ENCODE measurements around the gene MOB3A. TPM values are rescaled to one million over a fixed set of nuclear protein-coding genes. Genes with fewer than 3 reads are reported as not detected.
"Not testable (repeated sequence)": the region's sequence is repeated elsewhere in the genome, so short reads cannot be mapped to it uniquely, and the experiment has no call there.

Gene MOB3A
- polyA plus RNA-seq (ENCODE audit: insufficient read length), result 22.8 TPM
- long read RNA-seq, donor 1, transcript MOB3A-201 (5 exons, 3,391 nt), result major isoform, 5 of 7 reads
- long read RNA-seq, donor 1, partial matches to known transcripts, result 0 of 7 reads
- long read RNA-seq, donor 1, other reads (novel, unspliced or antisense), result 0 of 7 reads
- long read RNA-seq, donor 2, transcript MOB3A-201 (5 exons, 3,391 nt), result major isoform, 6 of 7 reads
- long read RNA-seq, donor 2, partial matches to known transcripts, result 0 of 7 reads
- long read RNA-seq, donor 2, other reads (novel, unspliced or antisense), result 0 of 7 reads
- long read RNA-seq, donor 3, transcript MOB3A-201 (5 exons, 3,391 nt), result major isoform, 6 of 7 reads
- long read RNA-seq, donor 3, partial matches to known transcripts, result 0 of 7 reads
- long read RNA-seq, donor 3, other reads (novel, unspliced or antisense), result 0 of 7 reads
- long read RNA-seq, donor 4, result 0 reads
- long read RNA-seq, donor 5, transcript MOB3A-201 (5 exons, 3,391 nt), result major isoform, 9 of 10 reads
- long read RNA-seq, donor 5, partial matches to known transcripts, result 0 of 10 reads
- long read RNA-seq, donor 5, other reads (novel, unspliced or antisense), result 0 of 10 reads
- long read RNA-seq, donor 6, partial matches to known transcripts, result 0 of 7 reads
- long read RNA-seq, donor 6, other reads (novel, unspliced or antisense), result 0 of 7 reads
- long read RNA-seq, donor 7, transcript MOB3A-201 (5 exons, 3,391 nt), result major isoform, 11 of 11 reads
- long read RNA-seq, donor 7, partial matches to known transcripts, result 0 of 11 reads
- long read RNA-seq, donor 7, other reads (novel, unspliced or antisense), result 0 of 11 reads
- long read RNA-seq, donor 8, partial matches to known transcripts, result 0 of 4 reads
- long read RNA-seq, donor 8, other reads (novel, unspliced or antisense), result 0 of 4 reads

DNA sequence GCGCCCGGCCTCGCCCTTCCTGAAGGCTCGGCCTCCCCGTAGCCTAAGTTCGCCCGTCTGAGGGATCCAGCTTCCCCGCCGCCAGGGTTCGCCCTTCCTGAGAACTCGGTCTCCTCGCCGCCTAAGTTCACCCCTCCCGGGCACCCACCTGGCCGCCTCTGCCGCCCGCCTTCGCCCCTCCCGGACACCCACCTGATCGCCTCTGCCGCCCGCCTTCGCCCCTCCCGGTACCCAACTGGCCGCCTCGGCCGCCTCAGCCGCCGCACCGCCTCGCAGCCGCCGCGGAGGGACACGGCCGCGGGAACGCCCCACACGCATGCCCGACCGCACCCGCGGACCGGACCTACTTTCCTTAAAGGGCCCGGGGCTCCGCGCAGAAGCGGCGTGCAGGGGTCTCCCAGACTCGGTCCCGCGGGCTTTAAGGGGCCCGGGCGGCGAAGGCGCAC lies at the start of gene MOB3A:
MOB3A (minus strand) TSS at position 293 of the 446 bp plus-strand sequence. CDS start 17,766 bp downstream, outside the sequence.
- no peak for DNase-seq

DNA sequence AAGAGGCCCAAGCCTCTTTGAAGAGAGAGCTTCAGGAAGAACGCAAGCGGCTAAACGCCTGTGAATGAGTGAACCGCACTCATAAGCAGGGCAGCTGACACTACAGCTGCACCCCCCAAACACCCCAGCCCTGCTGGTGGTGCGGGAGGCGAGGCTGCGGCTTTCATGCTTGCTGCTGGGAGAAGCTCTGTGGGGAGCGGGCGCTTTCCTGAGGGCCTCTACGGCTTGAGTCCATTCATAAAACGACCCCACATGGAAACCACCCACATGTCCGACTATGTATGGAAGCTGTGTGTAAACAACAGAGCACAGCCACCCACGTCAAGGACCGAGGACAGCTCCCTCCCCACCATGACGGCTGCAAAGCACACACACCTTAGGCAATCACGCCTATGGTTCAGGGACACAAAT lies 49.7 kb upstream of the MOB3A start:
- DNase-seq, result no peak

DNA sequence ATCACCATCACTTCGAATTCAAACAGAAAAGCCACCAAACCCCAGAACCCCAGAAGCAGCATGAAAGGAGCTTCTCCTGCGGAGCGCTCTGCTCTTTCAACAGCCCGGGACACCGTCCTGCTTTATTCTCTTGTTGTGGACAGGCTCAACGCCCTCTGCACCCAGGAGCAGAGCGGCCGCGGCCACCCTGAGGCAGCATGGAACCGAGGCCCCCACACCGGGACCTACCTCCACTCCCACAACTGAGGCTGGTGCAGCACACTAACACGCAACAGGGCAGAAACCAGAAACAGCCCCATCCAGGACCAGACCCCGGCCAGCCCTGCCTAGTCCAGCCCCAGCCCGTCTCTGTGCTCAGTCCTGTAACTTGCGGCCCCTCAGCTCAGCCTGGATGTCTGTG lies 48.1 kb upstream of the MOB3A start:
- DNase-seq, result no peak

DNA sequence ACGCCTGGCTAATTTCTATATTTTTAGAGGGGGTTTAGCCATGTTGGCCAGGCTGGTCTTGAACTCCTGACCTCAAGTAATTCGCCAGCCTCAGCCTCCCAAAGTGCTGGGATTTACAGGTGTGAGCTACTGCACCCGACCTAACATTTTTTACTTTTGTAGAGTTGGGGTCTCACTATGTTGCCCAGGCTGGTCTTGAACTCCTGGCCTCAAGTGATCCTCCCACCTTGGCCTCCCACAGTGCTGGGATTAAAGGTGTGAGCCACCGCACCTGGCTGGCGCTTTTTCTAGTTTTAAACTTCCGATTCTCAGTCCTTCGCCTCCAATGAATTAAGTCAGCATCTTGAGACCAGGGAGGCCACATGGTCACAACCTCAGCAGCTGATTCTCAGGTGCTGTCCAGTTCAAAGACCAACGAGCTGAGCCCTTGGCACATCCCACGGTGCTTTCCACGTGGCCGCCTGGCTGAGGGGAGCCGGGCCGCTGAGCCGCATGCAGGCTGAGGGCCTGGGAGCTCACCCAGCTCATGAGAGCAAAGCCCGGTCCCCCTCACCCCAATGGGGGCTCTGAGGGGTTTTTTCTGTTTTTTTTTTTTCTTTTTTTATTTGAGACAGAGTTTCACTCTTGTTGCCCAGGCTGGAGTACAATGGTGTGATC lies 46.2 kb upstream of the MOB3A start:
- no peak for DNase-seq

DNA sequence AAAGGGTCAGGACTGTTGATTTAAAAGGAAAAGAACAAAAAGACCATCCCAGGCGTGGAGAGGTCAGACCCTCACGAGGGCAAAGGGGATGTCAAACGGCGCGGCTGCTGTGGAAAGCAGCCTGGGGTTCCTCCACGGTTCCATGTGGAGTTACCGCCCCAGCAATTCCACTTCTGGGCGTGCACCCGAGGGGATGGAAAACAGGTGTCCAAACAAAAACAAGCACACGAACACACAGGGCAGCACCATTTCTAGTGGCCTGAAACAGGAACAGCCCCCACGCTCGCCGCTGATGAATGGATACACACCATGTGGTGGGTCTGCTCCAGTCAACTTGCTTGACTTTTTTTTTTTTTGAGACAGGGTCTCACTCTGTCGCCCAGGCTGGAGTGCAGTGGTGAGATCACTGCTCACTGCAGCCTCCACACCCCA lies 44.0 kb upstream of the MOB3A start:
- no peak for DNase-seq

DNA sequence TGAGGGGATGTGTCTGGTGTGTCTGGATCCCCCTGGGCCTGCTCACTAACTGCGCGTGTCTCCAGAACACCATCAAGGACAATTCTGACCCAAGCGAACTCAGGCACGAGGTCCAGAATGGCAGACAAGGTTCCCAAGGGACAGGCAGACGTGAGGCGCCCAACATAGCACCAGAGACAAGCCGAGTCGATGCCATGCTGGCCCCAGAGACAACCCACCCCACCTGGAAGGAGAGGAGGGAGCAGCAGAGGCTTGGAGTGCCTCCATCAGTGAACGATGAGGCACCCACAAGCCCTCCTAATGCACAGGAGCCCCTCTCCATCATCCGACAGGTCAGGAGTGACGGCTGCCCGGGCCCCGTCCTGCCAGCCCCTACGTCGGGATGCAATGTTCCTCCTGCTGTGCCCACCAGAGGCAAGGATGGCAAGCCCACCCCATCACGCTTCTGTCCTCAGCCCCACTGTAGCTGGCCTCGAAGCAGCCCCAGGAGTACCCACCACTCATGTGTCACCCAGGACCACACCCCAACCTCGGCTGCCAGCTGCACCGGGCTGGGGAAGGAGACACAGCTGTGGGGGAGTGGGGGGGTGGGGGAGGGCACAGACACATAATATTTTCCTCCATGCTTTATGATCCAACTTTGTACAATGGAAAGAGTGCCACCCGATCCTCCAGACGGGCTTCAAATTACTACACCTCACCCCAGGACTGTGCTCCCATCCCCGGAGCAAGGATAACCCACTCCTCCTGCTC lies 43.4 kb upstream of the MOB3A start:
- DNase-seq, result no peak

DNA sequence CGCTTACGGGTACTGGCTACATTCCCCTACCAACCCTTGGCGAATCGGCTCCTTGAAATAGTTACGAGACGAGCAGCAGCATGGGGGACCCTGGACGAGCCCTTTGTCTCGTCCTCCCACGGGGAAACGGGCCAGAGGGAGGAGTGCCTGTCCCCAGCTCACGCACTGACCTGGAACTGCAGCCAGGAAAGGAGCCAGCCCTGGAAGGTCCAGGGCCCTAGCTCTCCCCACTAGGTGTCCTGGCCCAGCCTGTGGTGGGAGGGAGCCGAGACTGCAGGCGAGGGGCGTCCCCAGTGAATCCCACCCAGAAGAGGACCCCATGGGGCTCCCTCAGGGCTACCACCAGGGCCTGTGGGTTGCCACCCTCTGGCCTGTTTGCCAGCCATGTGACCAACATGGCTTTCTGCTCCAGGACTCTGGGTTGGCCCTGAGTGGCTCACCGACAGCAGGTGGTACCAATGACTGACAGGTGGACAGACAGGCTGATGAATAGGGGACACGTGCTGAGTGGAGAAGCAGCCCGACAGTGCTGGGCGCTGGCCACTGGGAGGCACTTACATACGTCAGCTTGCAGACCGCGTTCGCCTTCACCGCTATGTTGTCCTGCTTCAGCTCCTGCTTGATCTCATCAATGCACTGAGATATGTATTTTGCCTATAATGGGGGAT lies 42.1 kb upstream of the MOB3A start:
- no peak for DNase-seq

DNA sequence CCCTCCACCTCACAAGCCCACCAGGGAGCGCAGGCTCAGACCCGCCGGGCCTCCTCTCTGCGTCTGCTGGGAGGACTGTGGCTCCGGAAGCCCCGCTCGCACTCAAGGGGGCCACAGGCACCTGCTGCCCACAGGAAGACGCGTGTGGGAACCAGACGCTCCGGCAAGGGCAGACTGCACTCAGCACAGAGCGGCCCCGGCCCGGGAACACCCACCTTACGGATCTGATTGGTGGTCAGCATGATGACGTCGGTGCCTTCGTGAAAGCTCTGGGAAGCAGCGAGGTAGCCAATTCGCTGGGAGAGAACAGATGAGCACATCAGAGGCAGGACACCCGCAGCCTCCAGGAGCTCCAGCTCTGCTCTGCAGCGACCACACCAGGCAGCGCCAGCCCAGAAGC lies 40.7 kb upstream of the MOB3A start:
- DNase-seq, result no peak

DNA sequence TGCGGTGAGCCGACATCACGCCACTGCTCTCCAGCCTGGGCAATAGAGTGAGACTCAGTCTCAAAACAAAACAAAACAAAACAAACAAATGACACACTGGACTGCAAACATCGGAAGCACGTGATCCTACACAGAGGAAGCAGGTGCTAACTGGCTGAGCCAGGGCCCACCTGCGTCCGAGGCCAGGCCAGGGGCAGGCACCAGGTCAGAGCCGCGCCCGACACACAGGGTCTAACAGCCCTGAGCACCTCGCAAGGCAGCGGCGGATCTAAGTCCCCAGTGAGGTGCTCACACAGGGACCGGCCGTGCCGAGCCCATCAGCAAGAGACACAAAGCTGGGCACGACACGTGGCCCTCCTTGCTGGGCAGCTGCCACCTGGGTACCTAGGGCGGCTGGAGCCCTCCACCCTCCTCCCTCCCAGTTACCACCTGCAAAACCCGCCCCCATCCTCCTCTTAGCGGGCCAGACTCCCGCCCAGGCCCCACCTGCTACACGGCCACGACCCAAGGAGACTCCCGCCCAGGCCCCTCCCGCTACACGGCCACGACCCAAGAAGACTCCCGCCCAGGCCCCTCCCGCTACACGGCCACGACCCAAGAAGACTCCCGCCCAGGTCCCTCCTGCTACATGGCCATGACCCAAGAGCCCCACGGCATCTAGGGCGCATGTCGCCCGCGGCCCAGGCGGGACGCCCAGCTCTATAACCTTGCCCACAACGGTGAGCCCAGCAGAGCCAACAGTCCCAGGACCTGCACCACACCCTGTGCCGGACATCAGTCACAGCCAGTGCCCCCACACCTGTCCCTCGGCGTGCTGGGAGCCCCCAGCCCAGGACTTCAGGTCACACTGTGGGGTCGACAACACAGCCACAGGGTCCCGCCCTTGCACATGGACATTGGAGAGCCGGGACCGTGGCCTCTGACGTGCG lies 39.6 kb upstream of the MOB3A start:
- DNase-seq, result no peak

DNA sequence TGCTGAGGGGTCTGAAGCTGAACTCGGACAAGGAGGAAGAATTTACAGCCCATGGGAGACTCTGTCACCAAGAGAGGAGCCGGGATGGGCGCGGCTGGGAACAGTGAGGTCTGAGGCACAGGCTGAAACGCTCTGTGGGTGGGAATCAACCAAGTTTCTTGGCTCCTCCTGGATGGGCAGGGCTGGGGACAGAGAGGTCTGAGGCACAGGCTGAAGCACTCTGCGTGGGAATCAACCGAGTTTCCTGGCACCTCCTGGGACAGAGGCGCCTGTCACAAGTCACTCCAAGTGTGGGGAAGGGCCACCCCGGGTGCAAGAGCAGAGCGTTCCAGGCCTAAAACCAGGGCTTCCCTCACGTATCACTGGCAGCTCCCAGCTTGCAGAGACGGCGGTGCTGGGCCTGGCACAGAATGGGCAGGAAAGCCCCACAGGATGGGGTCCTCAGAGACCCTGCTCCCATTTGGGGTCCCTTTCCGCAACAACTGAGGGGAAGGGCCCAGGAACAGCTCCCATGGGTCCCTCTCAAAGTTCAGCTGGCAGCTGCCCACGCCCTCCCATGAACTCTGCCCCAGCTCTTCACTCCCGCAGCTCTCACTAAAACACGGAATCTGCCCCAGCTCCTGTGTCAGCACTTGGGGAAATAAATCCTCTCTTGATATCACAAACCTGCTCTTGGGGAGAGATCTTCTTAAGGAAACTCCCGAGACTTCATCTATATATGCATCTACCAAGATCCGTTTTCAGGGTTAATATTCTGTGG lies 36.8 kb upstream of the MOB3A start:
- DNase-seq, result no peak

DNA sequence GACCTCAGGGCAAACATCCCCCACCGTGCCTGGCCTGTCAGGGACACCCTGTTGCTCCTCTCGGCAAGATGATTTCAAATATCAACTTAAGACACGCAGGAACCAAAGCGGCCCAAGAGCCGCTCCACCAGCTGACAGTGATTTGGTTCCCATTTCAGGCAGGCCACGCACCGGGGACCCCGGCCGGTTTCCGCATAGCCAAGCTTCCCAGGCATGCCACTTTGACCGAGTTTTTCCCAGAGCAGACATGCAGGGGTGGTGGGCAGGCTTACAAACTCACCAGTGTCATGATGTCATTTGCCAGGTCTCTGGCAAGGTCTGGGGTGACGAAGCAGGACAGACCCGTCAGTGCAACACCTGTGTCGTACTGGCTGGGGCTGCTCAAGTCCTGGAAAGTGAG lies 36.1 kb upstream of the MOB3A start:
- DNase-seq, result no peak

DNA sequence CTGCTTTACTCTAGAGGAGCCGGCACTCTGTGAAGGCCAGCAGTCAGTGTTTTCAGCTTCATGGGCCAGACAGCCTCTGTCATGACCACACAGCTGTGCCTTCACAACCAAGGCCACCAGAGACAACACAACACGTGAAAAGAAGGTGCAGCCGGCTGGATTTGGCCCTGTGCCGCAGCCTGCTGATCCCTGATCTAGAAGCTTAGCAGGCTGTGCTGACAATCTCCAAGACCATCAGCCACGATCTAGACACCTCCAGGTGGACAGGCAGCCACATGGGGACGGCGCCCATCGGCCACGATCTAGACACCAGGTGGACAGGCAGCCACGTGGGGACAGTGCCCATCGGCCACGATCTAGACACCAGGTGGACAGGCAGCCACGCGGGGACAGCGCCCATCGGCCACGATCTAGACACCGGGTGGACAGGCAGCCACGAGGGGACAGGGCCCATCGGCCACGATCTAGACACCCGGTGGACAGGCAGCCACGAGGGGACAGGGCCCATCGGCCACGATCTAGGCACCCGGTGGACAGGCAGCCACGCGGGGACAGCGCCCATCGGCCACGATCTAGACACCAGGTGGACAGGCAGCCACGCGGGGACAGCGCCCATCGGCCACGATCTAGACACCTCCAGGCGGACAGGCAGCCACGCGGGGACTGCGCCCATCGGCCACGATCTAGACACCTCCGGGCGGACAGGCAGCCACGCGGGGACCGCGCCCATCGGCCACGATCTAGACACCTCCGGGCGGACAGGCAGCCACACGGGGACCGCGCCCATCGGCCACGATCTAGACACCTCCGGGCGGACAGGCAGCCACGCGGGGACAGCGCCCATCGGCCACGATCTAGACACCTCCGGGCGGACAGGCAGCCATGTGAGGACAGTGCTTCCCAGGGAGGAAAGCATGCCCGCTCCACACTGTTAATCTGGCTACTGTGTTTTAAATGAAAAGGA lies 35.2 kb upstream of the MOB3A start:
- DNase-seq, result not testable (repeated sequence)

DNA sequence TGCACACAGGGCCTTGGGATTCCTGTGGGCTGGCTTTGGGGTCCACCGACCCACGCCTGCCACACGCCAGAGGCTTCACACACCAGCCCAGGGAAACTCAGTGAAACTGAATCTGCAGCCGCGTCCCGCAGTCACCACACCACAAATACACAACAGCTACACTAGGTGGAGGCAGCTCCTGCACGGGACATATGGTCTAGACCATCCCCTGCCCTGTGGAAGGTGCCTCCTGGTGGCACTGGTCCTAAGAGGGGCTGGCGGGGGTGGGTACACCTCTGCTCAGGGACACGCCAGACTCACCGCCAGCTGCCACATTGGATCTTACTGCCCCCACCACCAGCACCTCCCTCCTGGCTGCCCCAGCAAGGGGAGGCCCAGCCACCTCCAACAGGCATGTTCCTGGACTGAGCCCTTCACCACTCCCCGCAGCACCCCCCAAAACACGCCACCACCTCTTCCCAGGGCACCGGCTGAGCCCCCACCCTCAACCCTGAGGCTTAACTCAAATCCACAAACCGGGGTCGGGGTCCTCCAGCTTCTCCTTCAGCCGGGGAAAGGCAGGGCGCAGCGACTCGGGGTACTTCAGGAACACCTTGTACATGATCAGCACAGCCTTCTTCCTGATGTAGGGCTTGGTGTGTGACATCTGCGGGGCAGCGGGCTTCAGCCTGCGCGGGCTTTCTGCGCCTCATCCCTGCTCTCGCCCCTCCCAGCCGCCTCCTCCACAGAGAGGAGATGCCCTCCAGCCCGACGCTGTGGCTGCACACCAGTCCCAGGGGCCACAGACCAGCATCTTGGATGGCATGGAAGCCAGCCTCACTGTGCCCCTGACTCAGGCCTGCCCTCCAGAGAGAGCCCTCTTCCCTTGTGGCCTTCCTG lies 34.0 kb upstream of the MOB3A start:
- DNase-seq, result no peak

DNA sequence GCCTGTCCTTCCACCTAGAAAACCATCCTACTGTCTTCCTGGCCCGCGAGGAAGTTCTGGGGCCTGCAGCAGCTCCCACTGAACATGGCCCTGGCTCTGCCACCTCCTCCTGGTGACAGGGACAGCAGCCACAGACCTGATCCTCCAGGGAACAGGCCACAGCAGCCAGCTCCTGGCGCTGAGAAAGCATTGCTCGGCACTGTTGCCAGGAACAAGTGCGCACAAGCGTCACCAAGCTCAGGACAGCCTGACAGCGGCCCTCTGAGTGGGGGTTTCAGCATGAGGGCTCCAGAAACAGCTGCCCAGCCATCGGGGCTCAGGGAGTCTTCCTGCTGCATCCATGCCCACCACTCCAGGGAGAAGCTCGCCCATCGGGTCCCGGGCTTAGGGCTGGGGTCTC lies 33.4 kb upstream of the MOB3A start:
- no peak for DNase-seq

DNA sequence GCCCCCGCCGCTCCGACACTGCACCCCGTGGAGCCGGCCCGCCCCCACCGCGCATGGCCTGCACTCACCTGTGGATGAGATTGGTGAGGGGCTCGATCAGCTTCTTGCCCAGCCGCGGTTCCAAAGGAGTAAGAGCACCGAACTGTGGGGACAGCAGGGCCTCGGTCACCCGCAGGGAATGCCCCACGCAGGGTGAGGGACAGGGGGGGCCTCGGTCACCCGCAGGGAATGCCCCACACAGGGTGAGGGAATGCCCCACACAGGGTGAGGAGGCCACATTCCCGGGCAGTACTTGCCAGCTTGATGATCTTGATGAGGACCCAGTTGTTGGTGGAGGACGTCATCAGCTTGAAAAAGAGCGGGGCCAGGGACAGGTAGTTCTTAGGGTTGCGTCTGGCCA lies 32.9 kb upstream of the MOB3A start:
- no peak for DNase-seq

DNA sequence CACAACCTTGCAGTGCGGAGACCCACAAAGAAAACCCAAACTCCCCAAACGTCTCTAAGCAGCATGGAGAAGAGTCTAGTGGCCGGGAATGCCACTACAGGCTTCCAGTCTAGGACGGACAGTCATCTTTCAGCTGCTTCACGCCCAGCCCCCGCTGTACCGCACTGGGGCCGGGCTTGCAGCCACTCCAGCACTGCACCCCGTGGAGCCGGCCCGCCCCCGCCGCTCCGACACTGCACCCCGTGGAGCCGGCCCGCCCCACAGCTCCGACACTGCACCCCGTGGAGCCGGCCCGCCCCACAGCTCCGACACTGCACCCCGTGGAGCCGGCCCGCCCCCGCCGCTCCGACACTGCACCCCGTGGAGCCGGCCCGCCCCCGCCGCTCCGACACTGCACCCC lies 32.1 kb upstream of the MOB3A start:
- not testable (repeated sequence) for DNase-seq

DNA sequence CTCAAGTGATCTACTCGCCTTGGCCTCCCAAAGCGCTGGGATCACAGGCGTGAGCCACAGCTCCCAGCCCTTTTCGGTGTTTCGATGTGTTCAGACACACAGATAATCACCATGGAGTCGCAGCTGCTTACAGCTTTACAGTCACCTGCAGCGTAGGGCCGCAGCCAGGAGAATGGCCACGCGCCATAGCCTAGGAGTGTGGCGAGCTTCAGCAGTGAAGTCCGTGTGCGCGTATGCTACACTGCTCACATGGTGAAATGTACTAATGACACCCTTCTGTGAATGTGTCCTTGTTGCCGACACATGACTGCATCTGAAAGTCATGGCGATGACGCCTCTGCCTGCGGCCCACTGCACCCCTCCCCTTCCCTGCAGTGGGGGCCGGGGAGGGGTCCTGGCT lies 31.6 kb upstream of the MOB3A start:
- no peak for DNase-seq
